ENCODE data around the gene PLEKHH3.
"Not testable (repeated sequence)": the region's sequence is repeated elsewhere in the genome, so short reads cannot be mapped to it uniquely, and the experiment has no call there.

PLEKHH3 gene

GRCh38 chr17:42632949-42633444 is 43.8 kb downstream of the PLEKHH3 start:
- no peak for DNase-seq (ENCODE audit: low read depth, low spot score)

- DNase-seq (ENCODE audit: low read depth, low spot score) = no peak
Observed at GRCh38 chr17:42629411-42630009, 47.3 kb downstream of the PLEKHH3 start.

- not testable (repeated sequence) for DNase-seq (ENCODE audit: low read depth, low spot score)
Observed at GRCh38 chr17:42627032-42627764, 49.6 kb downstream of the PLEKHH3 start.

GRCh38 chr17:42623732-42624596 is 52.8 kb downstream of the PLEKHH3 start:
- no peak for DNase-seq (ENCODE audit: low read depth, low spot score)

GRCh38 chr17:42623271-42623670 is 53.5 kb downstream of the PLEKHH3 start:
- DNase-seq (ENCODE audit: low read depth, low spot score) = no peak

GRCh38 chr17:42621987-42622386 is 54.8 kb downstream of the PLEKHH3 start:
- DNase-seq (ENCODE audit: low read depth, low spot score) = not testable (repeated sequence)

GRCh38 chr17:42618442-42619150 is 58.2 kb downstream of the PLEKHH3 start:
- DNase-seq (ENCODE audit: low read depth, low spot score) = no peak

- no peak for DNase-seq (ENCODE audit: low read depth, low spot score)
Observed at GRCh38 chr17:42617956-42618431, 58.8 kb downstream of the PLEKHH3 start.

Measured in smooth muscle cell of the brain vasculature (primary cell).